ENCODE measurements around the gene WWOX. TPM values are rescaled to one million over a fixed set of nuclear protein-coding genes. Genes with fewer than 3 reads are reported as not detected.
A peak's percentile ranks its signal among the peaks of the same experiment; 100 is the strongest.

The WWOX gene
- total RNA-seq, 6 donors from 2014 or later, result 18.7 to 167 (median 31.0) TPM

DNA sequence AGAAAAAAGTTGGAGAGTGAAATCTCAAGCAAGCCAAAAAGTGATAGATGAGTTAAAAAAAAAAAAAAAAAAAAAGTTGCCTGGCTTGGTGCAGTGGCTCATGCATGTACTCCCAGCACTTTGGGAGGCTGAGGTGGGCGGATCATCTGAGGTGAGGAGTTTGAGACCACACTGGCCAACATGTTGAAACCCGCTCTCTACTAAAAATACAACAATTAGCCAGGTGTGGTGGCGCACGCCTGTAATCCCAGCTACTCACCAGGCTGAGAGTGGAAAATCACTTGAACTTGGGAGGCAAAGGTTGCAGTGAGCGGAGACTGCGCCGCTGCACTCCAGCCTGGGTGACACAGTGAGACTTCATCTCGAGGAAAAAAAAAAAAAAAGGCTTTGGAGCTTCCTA is 668.8 kb downstream of the WWOX start:
- DNase-seq (peak in 1 of 2 donors; percentile 17), ATAC-seq (ENCODE audit: low FRiP score in 2 of 2) (no peak)
- H3K27me3 ChIP-seq, result no peaks in the 10 kb centered on the region
- H3K4me3 ChIP-seq, result no peak overlapping the region
- H3K27ac ChIP-seq, result no peak overlapping the region
- no peaks in the 10 kb centered on the region for H3K9me3 ChIP-seq
- TF ChIP-seq CTCF (IDR thresholded peaks at IDR 0.05) (no peak), POLR2AphosphoS5 (IDR thresholded peaks at IDR 0.05) (no peak), POLR2A (IDR thresholded peaks at IDR 0.05) (no peak)
- no peaks in the 10 kb centered on the region for H3K36me3 ChIP-seq
- WGBS, 2 donors, result 84 to 86% methylated on average over 8 of the region's 8 CpGs
- peaks cover 5 to 10% (median 9%) of the 10 kb centered on the region in 4 donors for H3K4me1 ChIP-seq

DNA sequence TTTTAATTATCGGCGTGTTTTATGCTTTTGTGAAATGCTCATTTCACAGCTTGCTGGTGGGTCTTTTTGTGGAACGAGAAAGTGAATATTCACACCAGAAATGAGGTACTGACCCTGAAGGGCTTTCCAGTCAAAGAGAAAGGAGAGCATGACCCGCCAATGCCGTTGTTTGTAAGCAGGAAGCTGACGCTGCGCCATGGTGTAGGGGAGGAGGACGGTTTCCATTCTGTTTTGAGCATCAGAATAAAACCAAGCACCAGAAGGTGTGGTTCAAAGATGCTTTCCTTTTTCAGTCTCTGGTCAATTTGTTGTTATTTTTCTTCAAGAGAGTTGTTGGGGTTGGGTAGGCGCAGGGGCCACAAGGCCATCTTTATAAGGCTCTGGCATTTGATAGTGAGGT is 669.3 kb downstream of the WWOX start:
- no peaks in the 10 kb centered on the region for H3K36me3 ChIP-seq
- H3K27ac ChIP-seq, result no peak overlapping the region
- H3K27me3 ChIP-seq, result no peaks in the 10 kb centered on the region
- peaks cover 5 to 10% (median 9%) of the 10 kb centered on the region in 4 donors for H3K4me1 ChIP-seq
- TF ChIP-seq CTCF (IDR thresholded peaks at IDR 0.05) (no peak), POLR2A (IDR thresholded peaks at IDR 0.05) (no peak), POLR2AphosphoS5 (IDR thresholded peaks at IDR 0.05) (no peak), EP300 (IDR thresholded peaks at IDR 0.05) (no peak)
- no peaks in the 10 kb centered on the region for H3K9me3 ChIP-seq
- 65 to 81% methylated on average over 9 of the region's 9 CpGs for WGBS, 2 donors
- no peak overlapping the region for H3K4me3 ChIP-seq
- no peak for DNase-seq
- no peak for ATAC-seq (ENCODE audit: low FRiP score in 2 of 2)

DNA sequence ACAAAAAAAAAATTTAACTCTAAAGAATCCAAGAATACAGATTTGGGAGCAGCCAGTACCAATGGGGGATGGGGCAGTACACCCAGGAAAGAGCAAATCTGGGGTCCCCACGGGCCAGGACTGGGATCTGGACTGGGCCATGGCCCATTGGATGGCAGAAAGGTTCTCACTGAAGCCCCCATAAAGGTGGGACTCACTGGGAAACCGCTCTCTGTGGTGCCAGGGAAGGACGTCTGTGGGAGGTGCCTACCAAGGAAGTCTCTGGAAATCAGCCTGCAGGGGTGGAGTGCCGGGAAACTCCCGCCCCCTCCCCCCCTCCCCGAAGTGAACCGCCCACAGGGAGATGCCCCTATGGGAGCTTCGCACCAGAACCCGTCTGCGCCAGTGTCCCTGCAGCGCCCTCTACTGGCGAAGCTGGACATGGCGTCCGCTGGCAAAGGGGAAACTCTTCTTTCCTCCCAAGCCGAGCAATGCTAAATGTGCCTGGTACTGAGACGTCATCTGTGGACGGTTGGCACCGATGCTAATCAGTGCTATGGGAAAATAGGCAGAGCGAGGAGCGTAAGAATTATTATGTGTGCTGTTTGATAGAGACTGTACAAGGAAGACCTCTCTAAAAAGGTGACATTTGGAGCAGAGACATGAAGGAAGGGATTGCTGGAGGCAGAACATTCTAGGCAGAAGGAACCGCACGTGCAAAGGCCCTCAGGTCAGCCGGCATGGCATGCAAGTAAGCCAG is 671.1 kb downstream of the WWOX start:
- H3K36me3 ChIP-seq, result no peaks in the 10 kb centered on the region
- peaks cover 5 to 10% (median 9%) of the 10 kb centered on the region in 4 donors for H3K4me1 ChIP-seq
- peak overlapping the region in 1 of 4 donors; percentile 30 for H3K27ac ChIP-seq
- no peak overlapping the region for H3K4me3 ChIP-seq
- no peaks in the 10 kb centered on the region for H3K27me3 ChIP-seq
- no peaks in the 10 kb centered on the region for H3K9me3 ChIP-seq
- WGBS, 2 donors, result 27 to 41% methylated on average over 18 to 23 of the region's 23 CpGs
- DNase-seq (peak; percentile 75 to 89), ATAC-seq (ENCODE audit: low FRiP score in 2 of 2) (peak; percentile 78 to 86)
- TF ChIP-seq CTCF (IDR thresholded peaks at IDR 0.05), result peak; percentile 80 to 92 (median 87)
- TF ChIP-seq EP300 (IDR thresholded peaks at IDR 0.05), result no peak

DNA sequence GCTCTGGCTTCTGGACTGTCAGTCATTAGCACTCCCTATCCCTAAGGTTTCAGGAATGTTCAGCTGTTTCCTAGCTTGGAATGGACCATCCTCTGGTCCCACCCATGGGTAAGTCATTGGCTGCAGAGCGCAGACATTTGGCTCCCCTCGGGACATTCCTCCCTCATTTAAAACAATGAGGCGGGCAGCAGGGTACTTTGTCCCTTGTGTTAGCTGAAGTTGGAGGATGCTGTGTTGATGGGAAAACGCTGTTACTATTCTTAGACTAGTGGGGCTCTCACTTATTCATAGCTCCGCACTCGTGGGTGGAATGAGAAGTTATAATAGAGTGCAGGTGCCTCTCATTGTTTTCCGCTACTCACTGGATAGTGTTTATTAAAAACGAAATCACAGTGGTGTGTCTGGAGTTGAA is 673.8 kb downstream of the WWOX start:
- H3K4me1 ChIP-seq, result peaks cover 5 to 10% (median 9%) of the 10 kb centered on the region in 4 donors
- TF ChIP-seq EP300 (IDR thresholded peaks at IDR 0.05) (no peak), POLR2A (IDR thresholded peaks at IDR 0.05) (no peak), CTCF (IDR thresholded peaks at IDR 0.05) (no peak), POLR2AphosphoS5 (IDR thresholded peaks at IDR 0.05) (no peak)
- H3K4me3 ChIP-seq, result no peak overlapping the region
- no peaks in the 10 kb centered on the region for H3K9me3 ChIP-seq
- DNase-seq, result no peak
- no peak for ATAC-seq (ENCODE audit: low FRiP score in 2 of 2)
- H3K36me3 ChIP-seq, result no peaks in the 10 kb centered on the region
- no peaks in the 10 kb centered on the region for H3K27me3 ChIP-seq
- no peak overlapping the region for H3K27ac ChIP-seq
- 78 to 89% methylated on average over 8 of the region's 8 CpGs for WGBS, 2 donors

DNA sequence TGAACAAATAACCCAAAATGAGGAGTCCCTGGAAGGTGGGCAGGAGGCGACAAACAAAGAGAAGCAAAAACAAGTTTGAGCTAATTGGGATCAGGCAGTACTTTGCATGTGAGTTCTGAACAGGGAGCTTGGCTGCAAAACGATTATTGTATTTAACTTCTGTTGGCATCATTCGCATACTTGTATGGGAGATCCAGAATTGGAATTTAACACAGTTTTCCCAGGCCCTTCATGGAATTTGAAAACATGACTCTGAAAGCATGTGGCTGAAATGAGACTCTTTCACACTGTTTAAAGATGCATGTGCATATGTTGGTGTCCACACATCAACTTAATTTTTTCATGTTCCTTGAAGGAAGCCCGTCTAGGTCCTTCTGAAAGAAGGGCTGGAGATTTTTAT is 674.3 kb downstream of the WWOX start:
- H3K27ac ChIP-seq, result no peak overlapping the region
- no peaks in the 10 kb centered on the region for H3K36me3 ChIP-seq
- H3K4me3 ChIP-seq, result no peak overlapping the region
- DNase-seq (no peak), ATAC-seq (ENCODE audit: low FRiP score in 2 of 2) (no peak)
- H3K4me1 ChIP-seq, result peaks cover 5 to 10% (median 9%) of the 10 kb centered on the region in 4 donors
- TF ChIP-seq POLR2AphosphoS5 (IDR thresholded peaks at IDR 0.05), result no peak
- TF ChIP-seq EP300 (IDR thresholded peaks at IDR 0.05), result no peak
- TF ChIP-seq CTCF (IDR thresholded peaks at IDR 0.05), result no peak
- TF ChIP-seq POLR2A (IDR thresholded peaks at IDR 0.05), result no peak
- H3K27me3 ChIP-seq, result no peaks in the 10 kb centered on the region
- WGBS, 2 donors, result 78 to 89% methylated on average over 4 of the region's 4 CpGs
- H3K9me3 ChIP-seq, result no peaks in the 10 kb centered on the region
